ENCODE results near the gene APBB3.
"Not testable (repeated sequence)": the region's sequence is repeated elsewhere in the genome, so short reads cannot be mapped to it uniquely, and the experiment has no call there.

APBB3 gene

GRCh38 chr5:140595538-140596300, 31.3 kb upstream of the APBB3 start (continued):
- TF ChIP-seq CREB5 (CRISPR knock-in tag; IDR thresholded peaks at IDR 0.05; ENCODE audit: low read depth) (no peak), ZFP3 (CRISPR knock-in tag; IDR thresholded peaks at IDR 0.05) (no peak), ZFP30 (CRISPR knock-in tag; IDR thresholded peaks at IDR 0.05) (no peak)

GRCh38 chr5:140594169-140594568, 29.8 kb upstream of the APBB3 start:
- ATAC-seq = no peak
- TF ChIP-seq BACH2 (CRISPR knock-in tag; IDR thresholded peaks at IDR 0.05; ENCODE audit: borderline replicate concordance) (no peak), ZNF565 (CRISPR knock-in tag; conservative IDR thresholded peaks at IDR 0.05; ENCODE audit: low read depth) (no peak), OSR1 (CRISPR knock-in tag; IDR thresholded peaks at IDR 0.05) (no peak), ARNTL (CRISPR knock-in tag; IDR thresholded peaks at IDR 0.05; ENCODE audit: borderline replicate concordance, low read depth) (no peak), TSHZ2 (CRISPR knock-in tag; IDR thresholded peaks at IDR 0.05) (no peak), PPARA (CRISPR knock-in tag; IDR thresholded peaks at IDR 0.05; ENCODE audit: borderline replicate concordance) (no peak), CSRNP3 (CRISPR knock-in tag; IDR thresholded peaks at IDR 0.05) (no peak), ESRRG (CRISPR knock-in tag; IDR thresholded peaks at IDR 0.05) (no peak), SNAI2 (CRISPR knock-in tag; IDR thresholded peaks at IDR 0.05) (no peak), GLIS3 (CRISPR knock-in tag; IDR thresholded peaks at IDR 0.05) (no peak)

- not testable (repeated sequence) for ATAC-seq
Measured at GRCh38 chr5:140593070-140593469, 28.7 kb upstream of the APBB3 start.

GRCh38 chr5:140591747-140592372, 27.5 kb upstream of the APBB3 start:
- peak; percentile 44; the same call in 1 of the 3 replicates for ATAC-seq
- TF ChIP-seq OSR1 (CRISPR knock-in tag; IDR thresholded peaks at IDR 0.05) (no peak), TSHZ2 (CRISPR knock-in tag; IDR thresholded peaks at IDR 0.05) (no peak), CREB5 (CRISPR knock-in tag; IDR thresholded peaks at IDR 0.05; ENCODE audit: low read depth) (no peak), BACH2 (CRISPR knock-in tag; IDR thresholded peaks at IDR 0.05; ENCODE audit: borderline replicate concordance) (no peak), CSDC2 (CRISPR knock-in tag; IDR thresholded peaks at IDR 0.05) (no peak), SNAI2 (CRISPR knock-in tag; IDR thresholded peaks at IDR 0.05) (no peak), ZNF8 (CRISPR knock-in tag; IDR thresholded peaks at IDR 0.05) (no peak), ZNF70 (CRISPR knock-in tag; IDR thresholded peaks at IDR 0.05) (no peak), ZFP3 (CRISPR knock-in tag; IDR thresholded peaks at IDR 0.05) (no peak), ZC3H10 (CRISPR knock-in tag; IDR thresholded peaks at IDR 0.05) (no peak), GLIS3 (CRISPR knock-in tag; IDR thresholded peaks at IDR 0.05) (no peak), ZNF565 (CRISPR knock-in tag; conservative IDR thresholded peaks at IDR 0.05; ENCODE audit: low read depth) (no peak), ESRRG (CRISPR knock-in tag; IDR thresholded peaks at IDR 0.05) (no peak), ISL1 (CRISPR knock-in tag; IDR thresholded peaks at IDR 0.05) (no peak), TCF4 (CRISPR knock-in tag; IDR thresholded peaks at IDR 0.05; ENCODE audit: borderline replicate concordance) (no peak), ZFP30 (CRISPR knock-in tag; IDR thresholded peaks at IDR 0.05) (no peak), CSRNP3 (CRISPR knock-in tag; IDR thresholded peaks at IDR 0.05) (no peak), TOX (CRISPR knock-in tag; IDR thresholded peaks at IDR 0.05; ENCODE audit: borderline replicate concordance) (no peak), PATZ1 (CRISPR knock-in tag; IDR thresholded peaks at IDR 0.05; ENCODE audit: borderline replicate concordance) (no peak)

Measured in SK-N-SH treated with all-trans-retinoic acid at 6 μM for 48 hours (cell line).